Mononuclear cell (primary cell): Measurements from ENCODE around the gene DDX28. TPM values are rescaled to one million over a fixed set of nuclear protein-coding genes. Genes with fewer than 3 reads are reported as not detected.

Experiments used
- total RNA-seq: library from RNA; depleted of rRNA; stranded (reverse); fragments of >200 nt; gene quantifications from one replicate; pipeline ENCODE4 v1.2.3, GENCODE V29; 2012

The DDX28 gene
- total RNA-seq, 1 donor, result 29.7 TPM

Other genes starting within 250 kb of the DDX28 start
- 8.5 TPM for gene RANBP10, start 216.7 kb downstream of the DDX28 start, total RNA-seq
- gene TSNAXIP1, start 216.3 kb downstream of the DDX28 start, total RNA-seq, result 0.42 TPM
- gene THAP11, start 180.9 kb downstream of the DDX28 start, total RNA-seq, result 38.5 TPM
- gene NUTF2, start 176.3 kb downstream of the DDX28 start, total RNA-seq, result 89.1 TPM
- 20.8 TPM for gene CENPT, start 175.5 kb downstream of the DDX28 start, total RNA-seq
- gene EDC4, start 150.2 kb downstream of the DDX28 start, total RNA-seq, result 48.1 TPM
- gene NRN1L, start 138.3 kb downstream of the DDX28 start, total RNA-seq, result not detected
- gene PSKH1, start 130.0 kb downstream of the DDX28 start, total RNA-seq, result 4.3 TPM
- 6.3 TPM for gene CTRL, start 91.4 kb downstream of the DDX28 start, total RNA-seq
- gene PSMB10, start 86.4 kb downstream of the DDX28 start, total RNA-seq, result 69.4 TPM
- 0.84 TPM for gene LCAT, start 79.1 kb downstream of the DDX28 start, total RNA-seq
- 6.9 TPM for gene SLC12A4, start 54.6 kb downstream of the DDX28 start, total RNA-seq
- gene DPEP3, start 42.7 kb downstream of the DDX28 start, total RNA-seq, result 0.21 TPM
- gene DPEP2, start 23.7 kb downstream of the DDX28 start, total RNA-seq, result 17.2 TPM
- gene DPEP2NB, start 7.3 kb downstream of the DDX28 start, total RNA-seq, result not detected
- gene DUS2, start 52 bp upstream of the DDX28 start, total RNA-seq, result 11.3 TPM
- 153 TPM for gene NFATC3, start 62.1 kb upstream of the DDX28 start, total RNA-seq
- 0.10 TPM for gene ESRP2, start 212.9 kb upstream of the DDX28 start, total RNA-seq
- gene PLA2G15, start 222.1 kb upstream of the DDX28 start, total RNA-seq, result 10.1 TPM
- 76.8 TPM for gene SLC7A6, start 241.3 kb upstream of the DDX28 start, total RNA-seq